HG02981 (cell line): ENCODE results near the gene TAF11L6.
"Not testable (repeated sequence)": the region's sequence is repeated elsewhere in the genome, so short reads cannot be mapped to it uniquely, and the experiment has no call there.

Experiments used
- ATAC-seq: cut with Tn5 transposase; IDR thresholded peaks from one replicate; pipeline ENCODE4 v1.9.1; 2021; ENCODE audit warnings: mild to moderate bottlenecking, moderate library complexity; ENCODE audit not compliant: unreplicated experiment

Gene TAF11L6

GRCh38 chr5:17528369-17528768 is at the start of gene TAF11L6:
TSS of gene TAF11L6 (plus strand) at chr5:17528669.
- ATAC-seq, result not testable (repeated sequence)

DNA sequence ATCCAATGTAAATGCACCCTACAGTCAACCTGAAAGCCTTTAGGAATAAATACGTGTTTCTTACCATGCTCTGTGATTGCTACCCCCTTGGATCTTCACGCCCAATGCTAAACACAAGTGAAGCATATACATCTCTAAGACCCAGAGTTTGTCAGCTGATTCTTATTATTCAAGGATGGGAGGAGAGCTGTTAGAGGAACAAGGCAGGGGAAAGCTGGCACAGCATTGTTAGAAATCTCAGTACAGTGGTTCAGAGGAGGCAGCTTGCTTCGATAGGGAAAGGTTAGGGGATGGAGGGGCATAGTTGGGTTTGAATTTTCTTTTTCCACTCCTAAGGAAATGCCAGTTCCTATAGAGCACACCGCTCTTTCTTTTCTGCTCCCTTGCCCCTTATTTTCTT is 47.1 kb upstream of the TAF11L6 start:
- ATAC-seq, result no peak

- no peak for ATAC-seq
Measured at GRCh38 chr5:17482790-17483189, 45.7 kb upstream of the TAF11L6 start.

- ATAC-seq, result not testable (repeated sequence)
Measured at GRCh38 chr5:17486464-17487173, 41.9 kb upstream of the TAF11L6 start.

DNA sequence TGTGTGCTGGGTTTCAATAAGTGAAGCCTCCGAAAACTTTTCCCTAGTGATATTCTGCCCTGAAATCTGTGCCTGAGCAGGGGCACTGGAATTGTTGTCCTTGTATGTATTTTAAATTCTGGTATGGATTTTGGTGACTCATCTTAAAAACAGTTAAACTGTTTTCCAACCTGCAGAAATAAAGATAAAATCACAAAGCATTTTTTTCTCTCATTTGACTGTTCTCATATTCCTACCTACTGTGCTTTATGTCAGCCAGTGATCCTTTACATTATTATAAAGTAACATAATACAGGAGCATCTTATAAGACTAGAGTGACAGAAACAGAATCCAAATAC is 41.3 kb upstream of the TAF11L6 start:
- no peak for ATAC-seq

DNA sequence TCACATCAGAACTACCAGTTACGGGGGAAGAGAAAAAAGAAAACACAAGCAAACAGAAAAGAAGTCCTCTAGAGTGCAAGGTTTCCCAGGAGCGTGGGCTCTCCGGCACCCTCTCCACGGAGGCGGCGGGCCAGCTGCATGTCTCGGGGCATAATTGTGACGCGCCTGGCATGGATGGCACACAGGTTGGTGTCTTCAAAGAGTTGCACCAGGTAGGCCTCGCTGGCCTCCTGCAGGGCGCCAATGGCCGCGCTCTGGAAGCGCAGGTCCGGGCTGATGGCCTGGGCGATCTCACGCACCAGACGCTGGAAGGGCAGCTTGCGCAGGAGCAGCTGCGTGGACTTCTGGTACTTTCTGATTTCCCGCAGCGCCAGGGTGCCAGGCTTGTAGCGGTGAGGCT is 37.2 kb upstream of the TAF11L6 start:
- ATAC-seq, result not testable (repeated sequence)

GRCh38 chr5:17492770-17493169 is 35.7 kb upstream of the TAF11L6 start:
- ATAC-seq, result no peak

DNA sequence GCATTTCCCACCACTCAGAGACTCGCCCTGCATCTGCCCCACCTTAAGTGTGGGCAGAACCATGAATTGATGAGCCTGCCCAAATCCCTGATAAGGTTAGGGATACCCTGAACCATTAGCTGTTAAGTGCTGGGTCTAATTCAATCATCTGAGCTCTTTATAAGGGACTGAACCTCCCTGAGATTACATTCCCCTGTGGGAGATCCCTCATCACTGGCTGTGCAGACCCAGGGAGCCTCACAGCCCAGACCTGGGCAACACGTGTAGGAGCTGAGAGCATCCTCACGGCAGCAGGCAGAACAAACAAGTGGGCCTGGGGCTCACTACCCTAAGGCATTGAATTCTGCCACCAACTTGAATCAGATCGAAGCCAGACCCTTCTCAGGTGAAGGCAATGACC is 31.0 kb upstream of the TAF11L6 start:
- ATAC-seq, result no peak

GRCh38 chr5:17497931-17498330 is 30.5 kb upstream of the TAF11L6 start, which contains the start of gene TAF11L2:
TSS of gene TAF11L2 (plus strand) at chr5:17498231.
- ATAC-seq, result not testable (repeated sequence)

DNA sequence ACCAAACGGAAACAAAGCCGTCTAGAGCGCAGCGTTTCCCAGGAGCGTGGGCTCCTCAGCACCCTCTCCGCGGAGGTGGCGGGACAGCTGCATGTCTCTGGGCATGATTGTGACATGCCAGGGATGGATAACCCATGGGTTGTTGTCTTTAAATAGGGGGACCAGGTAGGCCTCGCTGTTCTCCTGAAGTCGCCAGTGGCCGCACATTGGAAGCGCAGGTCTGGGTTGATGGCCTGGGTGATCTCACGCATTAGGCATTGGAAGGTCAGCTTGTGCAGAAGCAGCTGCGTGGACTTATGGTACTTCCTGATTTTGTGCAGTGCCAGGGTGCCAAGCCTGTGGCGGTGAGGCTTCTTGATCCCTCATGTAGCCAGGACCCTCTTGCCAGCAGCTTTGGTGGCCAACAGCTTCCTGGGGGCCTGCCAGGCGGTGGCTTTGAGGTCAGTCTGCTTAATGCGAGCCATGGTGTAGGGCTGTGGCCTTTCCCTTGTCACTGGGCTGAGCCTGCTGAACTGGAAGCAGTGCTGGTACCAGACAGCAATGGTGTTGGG is 16.6 kb upstream of the TAF11L6 start:
- no peak for ATAC-seq

DNA sequence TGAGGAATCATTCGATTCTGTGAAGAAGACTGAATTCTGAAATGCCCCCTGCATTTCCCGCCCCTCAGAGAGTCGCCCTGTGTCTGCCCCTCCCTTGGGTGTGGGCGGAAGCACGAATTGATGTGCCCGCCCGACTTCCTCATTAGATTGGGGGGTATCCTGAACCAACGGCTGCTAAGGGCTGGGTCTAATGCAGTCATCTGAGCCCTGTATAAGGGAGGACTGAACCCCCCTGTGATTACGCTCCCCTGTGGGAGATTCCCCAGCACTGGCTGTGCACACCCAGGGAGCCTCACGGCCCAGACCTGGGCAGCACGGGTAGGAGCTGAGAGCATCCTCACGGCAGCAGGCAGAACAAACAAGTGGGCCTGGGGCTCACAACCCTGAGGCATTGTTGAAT is 10.9 kb upstream of the TAF11L6 start:
- ATAC-seq, result not testable (repeated sequence)

DNA sequence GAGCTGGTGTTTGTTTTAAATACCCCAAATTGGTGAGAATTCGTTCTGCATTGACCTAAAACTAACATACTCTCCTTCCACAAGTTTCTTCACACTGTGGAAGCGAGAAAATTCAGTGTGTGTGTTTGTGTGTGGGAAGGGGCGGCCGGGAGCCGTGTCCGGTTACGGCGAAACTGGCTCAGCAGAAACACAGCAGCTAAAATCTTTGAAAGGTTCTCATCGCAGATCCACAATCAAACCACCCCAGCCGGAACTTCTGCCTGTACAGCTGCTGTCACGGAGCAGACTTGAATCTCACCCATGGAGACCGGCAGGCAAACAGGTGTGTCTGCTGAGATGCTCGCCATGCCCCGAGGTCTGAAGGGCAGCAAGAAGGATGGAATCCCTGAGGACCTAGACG is 10.4 kb upstream of the TAF11L6 start, which contains the start of gene TAF11L3:
Gene TAF11L3 (plus strand): TSS at position 301 of the 400 bp plus-strand sequence.
- ATAC-seq, result not testable (repeated sequence)

DNA sequence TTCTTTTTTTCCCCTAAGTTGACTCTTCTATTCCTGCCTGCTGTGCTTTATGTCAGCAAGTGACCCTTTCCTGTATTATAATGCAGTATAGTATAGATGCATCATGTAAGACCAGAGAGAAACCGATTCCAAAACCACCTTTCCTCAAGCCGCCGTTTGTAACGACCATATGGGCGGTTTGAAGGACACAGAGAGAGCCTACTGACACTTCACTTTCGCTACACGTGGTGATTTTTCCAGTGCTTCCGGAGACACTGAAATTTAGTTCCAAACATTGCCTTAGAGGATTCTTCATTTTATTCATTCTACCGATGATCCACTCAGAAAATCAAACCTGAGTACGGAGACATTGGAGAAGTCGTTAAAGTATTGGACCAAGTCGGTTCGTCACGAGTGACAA is 9.0 kb upstream of the TAF11L6 start:
- ATAC-seq, result not testable (repeated sequence)

DNA sequence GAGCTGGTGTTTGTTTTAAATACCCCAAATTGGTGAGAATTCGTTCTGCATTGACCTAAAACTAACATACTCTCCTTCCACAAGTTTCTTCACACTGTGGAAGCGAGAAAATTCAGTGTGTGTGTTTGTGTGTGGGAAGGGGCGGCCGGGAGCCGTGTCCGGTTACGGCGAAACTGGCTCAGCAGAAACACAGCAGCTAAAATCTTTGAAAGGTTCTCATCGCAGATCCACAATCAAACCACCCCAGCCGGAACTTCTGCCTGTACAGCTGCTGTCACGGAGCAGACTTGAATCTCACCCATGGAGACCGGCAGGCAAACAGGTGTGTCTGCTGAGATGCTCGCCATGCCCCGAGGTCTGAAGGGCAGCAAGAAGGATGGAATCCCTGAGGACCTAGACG is 7.0 kb upstream of the TAF11L6 start, which contains the start of gene TAF11L4:
Gene TAF11L4 (plus strand): TSS at position 301 of the 400 bp plus-strand sequence.
- not testable (repeated sequence) for ATAC-seq

- not testable (repeated sequence) for ATAC-seq
Measured at GRCh38 chr5:17524935-17525334, 3.5 kb upstream of the TAF11L6 start, which contains the start of gene TAF11L5. TSS of gene TAF11L5 (plus strand) at chr5:17525235.

DNA sequence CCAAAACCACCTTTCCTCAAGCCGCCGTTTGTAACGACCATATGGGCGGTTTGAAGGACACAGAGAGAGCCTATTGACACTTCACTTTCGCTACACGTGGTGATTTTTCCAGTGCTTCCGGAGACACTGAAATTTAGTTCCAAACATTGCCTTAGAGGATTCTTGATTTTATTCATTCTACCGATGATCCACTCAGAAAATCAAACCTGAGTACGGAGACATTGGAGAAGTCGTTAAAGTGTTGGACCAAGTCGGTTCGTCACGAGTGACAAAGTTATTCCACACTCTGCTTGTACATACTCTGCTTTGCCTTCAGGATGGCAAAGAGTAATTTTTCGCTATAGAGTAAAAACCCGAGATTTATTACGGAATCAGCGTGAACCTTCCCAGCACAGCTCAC is 2.0 kb upstream of the TAF11L6 start:
- ATAC-seq, result not testable (repeated sequence)
